Spleen (tissue), 11 donors: Measurements from ENCODE around the gene FIBP. TPM values are rescaled to one million over a fixed set of nuclear protein-coding genes. Genes with fewer than 3 reads are reported as not detected.

Source experiments
- DNase-seq: peaks from one replicate; pipeline ENCODE4 v3.0.0-alpha.2; 2020
- H3K27ac ChIP-seq, 8 donors: fragments of 200-600 bp; sonication (generic) in 7 of 8; 1 replicate in 4 of 8; 2 replicates in 4 of 8; pipeline versions ENCODE4 v1.5.0 to v1.8.0; 2016 to 2021; ENCODE audit warnings: inconsistent platforms in 4 of 8, mild to moderate bottlenecking in 4 of 8, moderate library complexity in 1 of 8
- H3K27me3 ChIP-seq, 7 donors: fragments of 200-600 bp; sonication (generic) in 6 of 7; replicated peaks in 1 of 7; 1 replicate in 4 of 7; 2 replicates in 3 of 7; pipeline versions ENCODE4 v1.5.0 to v1.8.0; 2016 to 2021; ENCODE audit warnings: inconsistent platforms in 3 of 7, mild to moderate bottlenecking in 1 of 7
- H3K36me3 ChIP-seq, 6 donors: fragments of 200-600 bp; sonication (generic) in 5 of 6; 1 replicate in 4 of 6; 2 replicates in 2 of 6; pipeline versions ENCODE4 v1.5.0 to v1.8.0; 2016 to 2021; ENCODE audit warnings: inconsistent platforms in 2 of 6
- H3K4me1 ChIP-seq, 6 donors: fragments of 200-600 bp; sonication (generic) in 5 of 6; 1 replicate in 3 of 6; 2 replicates in 3 of 6; pipeline versions ENCODE4 v1.5.0 to v1.8.0; 2016 to 2021; ENCODE audit warnings: inconsistent platforms in 3 of 6
- H3K4me3 ChIP-seq, 8 donors: fragments of 200-600 bp; sonication (generic) in 7 of 8; 1 replicate in 4 of 8; 2 replicates in 4 of 8; pipeline versions ENCODE4 v1.5.0 to v1.8.0; 2016 to 2021; ENCODE audit warnings: inconsistent platforms in 4 of 8, mild to moderate bottlenecking in 4 of 8, moderate library complexity in 2 of 8
- H3K9me3 ChIP-seq, 8 donors: fragments of 200-600 bp; sonication (generic) in 7 of 8; 1 replicate in 4 of 8; 2 replicates in 4 of 8; pipeline versions ENCODE4 v1.5.0 to v1.8.0; 2016 to 2021; ENCODE audit warnings: inconsistent platforms in 4 of 8
- POLR2A ChIP-seq, 3 donors: fragments of 450-650 bp; IDR thresholded peaks; one replicate each; pipeline ENCODE4 v1.5.1; 2017; ENCODE audit warnings: antibody characterized with exemption in 3 of 3, mild to moderate bottlenecking in 1 of 3
- POLR2AphosphoS5 ChIP-seq, 3 donors: sonication (generic); formaldehyde crosslinking; IDR thresholded peaks; one replicate each; pipeline ENCODE4 v1.5.1; 2017; ENCODE audit warnings: antibody characterized with exemption in 3 of 3
- WGBS, 5 donors: extraction: QIAGEN DNeasy Blood & Tissue Kit in 3 of 5; methylation state at CpG; one replicate each; pipeline versions ENCODE4 v1.1.5 to v1.1.7; 2013 to 2018; 5-methylcytosine and 5-hydroxymethylcytosine counted together
- intact Hi-C: fragments of 100-400 bp; cut with DNase I; formaldehyde crosslinking; loops from one replicate; pipeline ENCODE4 v1.15.0; 2023; ENCODE audit warnings: low total_unique reads
- polyA plus RNA-seq, 3 donors: library from polyadenylated mRNA; stranded (reverse); fragments of 200-250 nt; gene quantifications; one replicate each; pipeline ENCODE4 v1.2.1, GENCODE V29; 2013
- total RNA-seq, 7 donors: library from RNA; depleted of rRNA in 3 of 7; stranded (reverse); fragments of >200 nt in 3 of 7; fragmentation: NEBNext Ultra II Directional in 4 of 7; extraction: Animal tissue kit (Norgen Biotek cat#: 25700) in 4 of 7; gene quantifications; one replicate each; pipeline versions ENCODE4 v1.1.0 to v1.2.1, GENCODE V29; 2016 to 2021
- TF ChIP-seq, protein P1 (sequence below), 11 experiments: fragments of 200-600 bp in 7 of 11; fragments of 450-650 bp in 4 of 11; sonication (generic) in 4 of 11; IDR thresholded peaks in 8 of 11; conservative IDR thresholded peaks in 3 of 11; 1 replicate in 7 of 11; 2 replicates in 4 of 11; pipeline versions ENCODE4 v1.4.0 to v1.8.0; 2016 to 2021; ENCODE audit warnings: antibody characterized with exemption in 11 of 11, inconsistent platforms in 4 of 11, mild to moderate bottlenecking in 1 of 11
- donor health status: healthy with polysubstance abuse.
- donor health status: DM: no; HTN: no; CAD: no; lungs with moderate emphysema.
- donor health status: DM: no; HTN: no; CAD: no.
- donor health status: Bipolar disorder and iron deficiency.
- donor health status: healthy.
- donor health status: DM: no; HTN: no; CAD: no.
- donor health status: DM: yes; HTN: yes; CAD: no.

The FIBP gene
- total and polyA plus RNA-seq, 10 donors, result 52.3 to 79.0 (median 64.6) TPM

GRCh38 chr11:65917434-65918210 lies 29.4 kb upstream of the FIBP start:
- DNase-seq, result peak; percentile 85
- no peak for TF ChIP-seq POLR2A (IDR thresholded peaks at IDR 0.05)
- peak in 1 of 3 donors; percentile 23 for TF ChIP-seq POLR2AphosphoS5 (IDR thresholded peaks at IDR 0.05)
- Histone ChIP-seq H3K4me1 (peaks cover 45 to 82% (median 54%) of the 10 kb centered on the region in 6 donors), H3K36me3 (peaks cover 0 to 37% (median 10%) of the 10 kb centered on the region in 6 donors), H3K27ac (peak overlapping the region in 7 of 8 donors; percentile 91 to 98 (median 97)), H3K9me3 (no peaks in the 10 kb centered on the region), H3K27me3 (no peaks in the 10 kb centered on the region), H3K4me3 (peak overlapping the region; percentile 85 to 100 (median 96))
- 75 to 92% (median 87%) methylated on average over 26 to 35 of the region's 35 CpGs for WGBS, 5 donors
- intact Hi-C loops, result no loop called here

GRCh38 chr11:65917077-65917433 lies 28.8 kb upstream of the FIBP start:
- TF ChIP-seq POLR2A (IDR thresholded peaks at IDR 0.05), result no peak
- TF ChIP-seq POLR2AphosphoS5 (IDR thresholded peaks at IDR 0.05), result no peak
- TF ChIP-seq, protein P1, sequence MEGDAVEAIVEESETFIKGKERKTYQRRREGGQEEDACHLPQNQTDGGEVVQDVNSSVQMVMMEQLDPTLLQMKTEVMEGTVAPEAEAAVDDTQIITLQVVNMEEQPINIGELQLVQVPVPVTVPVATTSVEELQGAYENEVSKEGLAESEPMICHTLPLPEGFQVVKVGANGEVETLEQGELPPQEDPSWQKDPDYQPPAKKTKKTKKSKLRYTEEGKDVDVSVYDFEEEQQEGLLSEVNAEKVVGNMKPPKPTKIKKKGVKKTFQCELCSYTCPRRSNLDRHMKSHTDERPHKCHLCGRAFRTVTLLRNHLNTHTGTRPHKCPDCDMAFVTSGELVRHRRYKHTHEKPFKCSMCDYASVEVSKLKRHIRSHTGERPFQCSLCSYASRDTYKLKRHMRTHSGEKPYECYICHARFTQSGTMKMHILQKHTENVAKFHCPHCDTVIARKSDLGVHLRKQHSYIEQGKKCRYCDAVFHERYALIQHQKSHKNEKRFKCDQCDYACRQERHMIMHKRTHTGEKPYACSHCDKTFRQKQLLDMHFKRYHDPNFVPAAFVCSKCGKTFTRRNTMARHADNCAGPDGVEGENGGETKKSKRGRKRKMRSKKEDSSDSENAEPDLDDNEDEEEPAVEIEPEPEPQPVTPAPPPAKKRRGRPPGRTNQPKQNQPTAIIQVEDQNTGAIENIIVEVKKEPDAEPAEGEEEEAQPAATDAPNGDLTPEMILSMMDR (IDR thresholded peaks at IDR 0.05 in 8 of 11, conservative IDR thresholded peaks at IDR 0.05 in 3 of 11), result no peak
- Histone ChIP-seq H3K4me3 (peak overlapping the region in 5 of 8 donors; percentile 90 to 100 (median 96)), H3K27ac (peak overlapping the region in 5 of 8 donors; percentile 26 to 98 (median 66)), H3K27me3 (no peaks in the 10 kb centered on the region), H3K36me3 (peaks cover 0 to 31% (median 5%) of the 10 kb centered on the region in 6 donors), H3K9me3 (no peaks in the 10 kb centered on the region), H3K4me1 (peaks cover 45 to 82% (median 58%) of the 10 kb centered on the region in 6 donors)
- 89 to 100% (median 92%) methylated on average over 3 of the region's 3 CpGs for WGBS, 5 donors
- intact Hi-C loops, result no loop called here
- no peak for DNase-seq

DNA sequence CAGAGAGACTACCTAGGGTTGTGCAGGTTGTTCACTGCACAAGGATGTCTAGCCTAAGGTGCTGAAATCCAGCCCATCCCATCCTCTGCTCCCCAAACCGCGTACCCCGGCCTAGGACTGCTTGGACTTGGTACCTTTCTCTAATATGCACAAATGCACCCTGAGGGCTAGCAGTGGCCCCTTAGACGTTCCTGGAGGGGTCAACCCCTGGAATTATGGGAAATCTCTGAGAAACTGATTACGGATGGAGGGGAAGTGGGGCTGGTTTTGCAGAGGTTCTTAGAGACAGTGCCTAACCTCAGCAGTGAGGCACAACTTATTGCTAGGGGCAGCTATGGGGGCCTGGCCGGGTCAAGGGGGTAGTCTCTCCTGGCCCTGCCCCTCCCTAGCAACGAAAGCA lies 28.1 kb upstream of the FIBP start:
- 69 to 86% (median 79%) methylated on average over 7 of the region's 7 CpGs for WGBS, 5 donors
- Histone ChIP-seq H3K4me3 (peak overlapping the region in 2 of 8 donors; percentile 96 to 100), H3K9me3 (no peaks in the 10 kb centered on the region), H3K27ac (peak overlapping the region in 6 of 8 donors; percentile 56 to 98 (median 72)), H3K36me3 (peaks cover 0 to 24% (median 2%) of the 10 kb centered on the region in 6 donors), H3K4me1 (peaks cover 47 to 82% (median 64%) of the 10 kb centered on the region in 6 donors), H3K27me3 (no peaks in the 10 kb centered on the region)
- no peak for DNase-seq
- TF ChIP-seq, protein P1 (IDR thresholded peaks at IDR 0.05 in 8 of 11, conservative IDR thresholded peaks at IDR 0.05 in 3 of 11), result no peak
- TF ChIP-seq POLR2AphosphoS5 (IDR thresholded peaks at IDR 0.05) (no peak), POLR2A (IDR thresholded peaks at IDR 0.05) (no peak)
- intact Hi-C loops, result no loop called here

GRCh38 chr11:65915821-65916251 lies 27.6 kb upstream of the FIBP start:
- H3K27me3 ChIP-seq, result no peaks in the 10 kb centered on the region

More at GRCh38 chr11:65915821-65916251, 27.6 kb upstream of the FIBP start:
- H3K27ac ChIP-seq, result peak overlapping the region in 7 of 8 donors; percentile 36 to 98 (median 71)
- no peaks in the 10 kb centered on the region for H3K9me3 ChIP-seq
- 26 to 54% (median 32%) methylated on average over 3 to 13 of the region's 13 CpGs for WGBS, 5 donors
- peak; percentile 84 for DNase-seq
- peaks cover 43 to 80% (median 62%) of the 10 kb centered on the region in 6 donors for H3K4me1 ChIP-seq
- intact Hi-C loops, result no loop called here
- peak overlapping the region in 2 of 8 donors; percentile 13 to 15 for H3K4me3 ChIP-seq
- TF ChIP-seq, protein P1 (IDR thresholded peaks at IDR 0.05 in 8 of 11, conservative IDR thresholded peaks at IDR 0.05 in 3 of 11), result no peak
- TF ChIP-seq POLR2A (IDR thresholded peaks at IDR 0.05) (no peak), POLR2AphosphoS5 (IDR thresholded peaks at IDR 0.05) (peak; percentile 64 to 77 (median 65))
- peaks cover 0 to 19% (median 2%) of the 10 kb centered on the region in 6 donors for H3K36me3 ChIP-seq
